ENCODE data around the gene RARG. TPM values are rescaled to one million over a fixed set of nuclear protein-coding genes. Genes with fewer than 3 reads are reported as not detected.

The RARG gene
- total and polyA plus RNA-seq, 2 donors (not counting 1 experiment from before 2014, with no cell fraction given), result 8.8 to 15.0 TPM

DNA sequence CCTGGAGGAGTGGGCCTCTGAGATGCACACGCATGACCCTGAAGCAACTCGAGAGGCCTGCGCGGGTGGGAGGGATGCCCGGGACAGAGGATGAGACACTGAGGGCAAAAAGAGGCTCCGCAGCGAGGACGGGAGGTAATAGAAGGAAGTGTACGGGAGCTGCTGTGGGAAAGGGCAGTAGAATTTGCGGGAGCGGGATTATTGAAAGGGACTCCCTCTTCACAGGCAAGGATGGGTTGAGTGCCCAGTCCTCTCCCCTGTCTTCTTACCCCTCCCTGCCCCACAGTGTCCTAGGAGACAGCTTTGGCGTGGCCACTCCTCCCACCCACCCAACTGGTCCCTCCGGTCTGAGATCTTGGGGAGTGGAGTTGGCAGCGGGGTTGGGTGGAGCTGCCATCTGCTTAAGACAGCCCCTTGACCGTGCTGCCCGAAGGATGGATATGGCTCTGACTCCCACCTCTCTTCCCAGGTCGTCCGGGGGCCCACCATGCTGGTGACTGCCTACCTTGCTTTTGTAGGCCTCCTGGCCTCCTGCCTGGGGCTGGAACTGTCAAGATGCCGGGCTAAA, 20.4 kb upstream of the RARG start:
- POLR2A ChIA-PET, result interaction anchor here (0.8 to 2.2 kb wide), 5 partner anchors 15 to 127 kb away, joined by 3 to 7 read pairs (median 3); partner anchors contain the start of genes CSAD and ESPL1
- Histone ChIP-seq H3K4me3 (ENCODE audit: control extremely low read depth in 1 of 5, extremely low read depth in 1 of 5, insufficient read depth in 1 of 5, low read depth in 2 of 5, low read length in 4 of 5) (peak overlapping the region; percentile 53 to 95 (median 88)), H4K20me1 (ENCODE audit: control insufficient read depth, insufficient read depth, low read length, poor library complexity, severe bottlenecking) (peaks cover 10% of the 10 kb centered on the region), H3K36me3 (replicated peaks in 1 of 2; ENCODE audit: control extremely low read depth in 1 of 2, control insufficient read depth in 1 of 2, extremely low read depth in 1 of 2, insufficient read depth in 2 of 2, low read length in 1 of 2) (peaks cover 0 to 19% of the 10 kb centered on the region in 2 experiments), H2AFZ (ENCODE audit: insufficient read depth, low read depth, low read length, poor library complexity, severe bottlenecking) (peak overlapping the region; percentile 96), H3K9me3 (ENCODE audit: control extremely low read depth in 1 of 3, control insufficient read depth in 2 of 3, insufficient read depth in 1 of 3, low read length in 2 of 3) (no peaks in the 10 kb centered on the region), H3K79me2 (ENCODE audit: control insufficient read depth, insufficient read depth, low read length) (peaks cover 40% of the 10 kb centered on the region), H3K4me2 (replicated peaks; ENCODE audit: low read depth, low read length, poor library complexity, severe bottlenecking) (peak overlapping the region; percentile 97), H3K27ac (ENCODE audit: low read length in 2 of 2) (peak overlapping the region; percentile 55 to 92), H3K27me3 (replicated peaks in 1 of 4; ENCODE audit: control extremely low read depth in 1 of 4, control insufficient read depth in 3 of 4, insufficient read depth in 4 of 4, low read length in 3 of 4) (no peaks in the 10 kb centered on the region), H3K4me1 (ENCODE audit: control insufficient read depth in 2 of 2, insufficient read depth in 2 of 2, low read length in 2 of 2) (peaks cover 45 to 59% of the 10 kb centered on the region in 2 donors), H3K9ac (ENCODE audit: low read length) (peak overlapping the region; percentile 97)
- Mint-ChIP-seq H3K4me3 (peak overlapping the region; percentile 99), H3K9me3 (ENCODE audit: insufficient read depth) (no peaks in the 10 kb centered on the region), H3K27me3 (no peaks in the 10 kb centered on the region), H3K4me1 (peaks cover 50% of the 10 kb centered on the region), H3K27ac (peak overlapping the region; percentile 96)
- DNase-seq (no peak), ATAC-seq (ENCODE audit: low read depth) (no peak)
- CTCF ChIA-PET, result interaction anchor here (0.6 to 6.4 kb wide), 9 partner anchors 15 to 92 kb away, joined by 3 to 84 read pairs (median 6); partner anchors contain the start of genes CSAD, ESPL1 and ZNF740
- TF ChIP-seq, protein P1, sequence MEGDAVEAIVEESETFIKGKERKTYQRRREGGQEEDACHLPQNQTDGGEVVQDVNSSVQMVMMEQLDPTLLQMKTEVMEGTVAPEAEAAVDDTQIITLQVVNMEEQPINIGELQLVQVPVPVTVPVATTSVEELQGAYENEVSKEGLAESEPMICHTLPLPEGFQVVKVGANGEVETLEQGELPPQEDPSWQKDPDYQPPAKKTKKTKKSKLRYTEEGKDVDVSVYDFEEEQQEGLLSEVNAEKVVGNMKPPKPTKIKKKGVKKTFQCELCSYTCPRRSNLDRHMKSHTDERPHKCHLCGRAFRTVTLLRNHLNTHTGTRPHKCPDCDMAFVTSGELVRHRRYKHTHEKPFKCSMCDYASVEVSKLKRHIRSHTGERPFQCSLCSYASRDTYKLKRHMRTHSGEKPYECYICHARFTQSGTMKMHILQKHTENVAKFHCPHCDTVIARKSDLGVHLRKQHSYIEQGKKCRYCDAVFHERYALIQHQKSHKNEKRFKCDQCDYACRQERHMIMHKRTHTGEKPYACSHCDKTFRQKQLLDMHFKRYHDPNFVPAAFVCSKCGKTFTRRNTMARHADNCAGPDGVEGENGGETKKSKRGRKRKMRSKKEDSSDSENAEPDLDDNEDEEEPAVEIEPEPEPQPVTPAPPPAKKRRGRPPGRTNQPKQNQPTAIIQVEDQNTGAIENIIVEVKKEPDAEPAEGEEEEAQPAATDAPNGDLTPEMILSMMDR (IDR thresholded peaks at IDR 0.05), result peak; percentile 8
- no peak for TF ChIP-seq EZH2 (IDR thresholded peaks at IDR 0.05; ENCODE audit: borderline replicate concordance, insufficient read depth, low read depth, low read length, poor library complexity, severe bottlenecking)
- intact Hi-C loops (cut with micrococcal nuclease), result loop anchor here (1.0 kb wide), 4 partner anchors 16 to 69 kb away; partner anchors contain the start of genes AAAS, ESPL1 and PFDN5
- WGBS (ENCODE audit: insufficient coverage), result 22% methylated on average over 13 of the region's 19 CpGs

Measured in B cell (primary cell).